Liver (tissue), 9 donors: ENCODE data around the gene ASCC1. TPM values are rescaled to one million over a fixed set of nuclear protein-coding genes. Genes with fewer than 3 reads are reported as not detected.

ENCODE experiments used
- DNase-seq: peaks from one replicate; pipeline ENCODE4 v3.0.0-alpha.2; 2017; ENCODE audit warnings: low spot score
- H3K27ac ChIP-seq, 2 donors: one replicate each; pipeline ENCODE4 v1.7.0; 2013; ENCODE audit warnings: inconsistent platforms in 2 of 2, low read length in 2 of 2, control low read depth in 1 of 2, low read depth in 1 of 2, mild to moderate bottlenecking in 1 of 2
- H3K27me3 ChIP-seq, 4 donors: one replicate each; pipeline versions ENCODE4 v1.6.1 to v1.7.0; 2013; ENCODE audit warnings: low read length in 3 of 4, inconsistent platforms in 1 of 4, mild to moderate bottlenecking in 1 of 4, moderate library complexity in 1 of 4; ENCODE audit not compliant: control insufficient read depth in 4 of 4, insufficient read depth in 4 of 4
- H3K36me3 ChIP-seq, 4 donors: one replicate each; pipeline versions ENCODE4 v1.6.1 to v1.7.0; 2013; ENCODE audit warnings: low read length in 3 of 4, mild to moderate bottlenecking in 3 of 4, low read depth in 1 of 4, moderate library complexity in 1 of 4; ENCODE audit not compliant: control insufficient read depth in 4 of 4, insufficient read depth in 3 of 4
- H3K4me1 ChIP-seq, 4 donors: one replicate each; pipeline versions ENCODE4 v1.6.1 to v1.7.0; 2013; ENCODE audit warnings: low read length in 3 of 4, mild to moderate bottlenecking in 3 of 4, moderate library complexity in 1 of 4; ENCODE audit not compliant: control insufficient read depth in 4 of 4, insufficient read depth in 4 of 4
- H3K4me3 ChIP-seq, 3 donors: one replicate each; pipeline versions ENCODE4 v1.6.1 to v1.7.0; 2013; ENCODE audit warnings: low read length in 3 of 3, control low read depth in 1 of 3, low read depth in 1 of 3, mild to moderate bottlenecking in 1 of 3
- H3K9ac ChIP-seq, 2 donors: one replicate each; pipeline ENCODE4 v1.7.0; 2013; ENCODE audit warnings: low read length in 2 of 2, mild to moderate bottlenecking in 2 of 2, moderate library complexity in 2 of 2, control low read depth in 1 of 2, low read depth in 1 of 2
- H3K9me3 ChIP-seq, 4 donors: one replicate each; pipeline versions ENCODE4 v1.6.1 to v1.7.0; 2013; ENCODE audit warnings: low read length in 3 of 4; ENCODE audit not compliant: control insufficient read depth in 4 of 4
- ATF3 ChIP-seq: IDR thresholded peaks from 2 replicates; pipeline ENCODE4 v1.6.1; 2016; ENCODE audit warnings: antibody characterized with exemption
- CTCF ChIP-seq: fragments of 150-350 bp; IDR thresholded peaks from 2 replicates; pipeline ENCODE4 v1.5.1; 2017; ENCODE audit warnings: improper control_type of control experiment, low read depth, low read length; ENCODE audit not compliant: missing input control
- EGR1 ChIP-seq, 2 donors: IDR thresholded peaks; 2 replicates each; pipeline ENCODE4 v1.6.1; 2016 to 2018; ENCODE audit warnings: antibody characterized with exemption in 2 of 2, low read depth in 2 of 2
- FOXA1 ChIP-seq: IDR thresholded peaks from 2 replicates; pipeline ENCODE4 v1.6.1; 2016; ENCODE audit warnings: antibody characterized with exemption
- FOXA2 ChIP-seq: IDR thresholded peaks from 2 replicates; pipeline ENCODE4 v1.6.1; 2016; ENCODE audit warnings: antibody characterized with exemption
- GABPA ChIP-seq, 2 donors: IDR thresholded peaks in 1 of 2; conservative IDR thresholded peaks in 1 of 2; 2 replicates each; pipeline ENCODE4 v1.6.1; 2016; ENCODE audit warnings: antibody characterized with exemption in 2 of 2, mild to moderate bottlenecking in 1 of 2, moderate library complexity in 1 of 2
- HNF4A ChIP-seq, 2 donors: conservative IDR thresholded peaks; 2 replicates each; pipeline ENCODE4 v1.6.1; 2016; ENCODE audit warnings: antibody characterized with exemption in 2 of 2, mild to moderate bottlenecking in 2 of 2
- HNF4G ChIP-seq: IDR thresholded peaks from 2 replicates; pipeline ENCODE4 v1.6.1; 2016; ENCODE audit warnings: antibody characterized with exemption
- JUND ChIP-seq, 2 donors: IDR thresholded peaks; 2 replicates each; pipeline ENCODE4 v1.6.1; 2016; ENCODE audit warnings: antibody characterized with exemption in 2 of 2
- MAX ChIP-seq: IDR thresholded peaks from 2 replicates; pipeline ENCODE4 v1.6.1; 2016; ENCODE audit warnings: antibody characterized with exemption
- NR2F2 ChIP-seq: IDR thresholded peaks from 2 replicates; pipeline ENCODE4 v1.6.1; 2016; ENCODE audit warnings: antibody characterized with exemption
- RAD21 ChIP-seq, 2 donors: IDR thresholded peaks; 2 replicates each; pipeline ENCODE4 v1.6.1; 2016; ENCODE audit warnings: antibody characterized with exemption in 2 of 2, mild to moderate bottlenecking in 2 of 2
- REST ChIP-seq: IDR thresholded peaks from 2 replicates; pipeline ENCODE4 v1.6.1; 2016; ENCODE audit warnings: antibody characterized with exemption, mild to moderate bottlenecking
- RXRA ChIP-seq, 2 donors: IDR thresholded peaks; 2 replicates each; pipeline ENCODE4 v1.6.1; 2017 to 2018; ENCODE audit warnings: antibody characterized with exemption in 2 of 2, mild to moderate bottlenecking in 1 of 2
- SP1 ChIP-seq: IDR thresholded peaks from 2 replicates; pipeline ENCODE4 v1.6.1; 2018; ENCODE audit warnings: antibody characterized with exemption, mild to moderate bottlenecking
- TAF1 ChIP-seq: conservative IDR thresholded peaks from 2 replicates; pipeline ENCODE4 v1.6.1; 2016; ENCODE audit warnings: antibody characterized with exemption, mild to moderate bottlenecking
- YY1 ChIP-seq: IDR thresholded peaks from 2 replicates; pipeline ENCODE4 v1.6.1; 2016; ENCODE audit warnings: antibody characterized with exemption, mild to moderate bottlenecking
- ZBTB33 ChIP-seq: IDR thresholded peaks from 2 replicates; pipeline ENCODE4 v1.6.1; 2016; ENCODE audit warnings: antibody characterized with exemption
- WGBS: extraction: QIAGEN DNeasy Blood & Tissue Kit; methylation state at CpG from one replicate; pipeline ENCODE4 v1.1.7; 2013; 5-methylcytosine and 5-hydroxymethylcytosine counted together
- polyA plus RNA-seq, 2 donors: library from polyadenylated mRNA; stranded (reverse) in 1 of 2; unstranded in 1 of 2; fragments of 200-250 nt in 1 of 2; fragments of >200 nt in 1 of 2; fragmentation: Nextera tagmentation in 1 of 2; extraction: Ambion mirVana in 1 of 2; gene quantifications; one replicate each; pipeline versions ENCODE4 v1.2.1 to v1.2.3, GENCODE V29; 2013 to 2015
- total RNA-seq, 2 donors: library from RNA; depleted of rRNA; stranded (reverse); fragments of >200 nt; gene quantifications; one replicate each; pipeline ENCODE4 v1.2.3, GENCODE V29; 2014
- donor health status: healthy.
- donor health status: healthy.
- donor health status: healthy.
- donor health status: healthy.
- donor health status: healthy.

Gene ASCC1
- total and polyA plus RNA-seq, 4 donors: 6.9 to 13.9 (median 10.2) TPM

DNA sequence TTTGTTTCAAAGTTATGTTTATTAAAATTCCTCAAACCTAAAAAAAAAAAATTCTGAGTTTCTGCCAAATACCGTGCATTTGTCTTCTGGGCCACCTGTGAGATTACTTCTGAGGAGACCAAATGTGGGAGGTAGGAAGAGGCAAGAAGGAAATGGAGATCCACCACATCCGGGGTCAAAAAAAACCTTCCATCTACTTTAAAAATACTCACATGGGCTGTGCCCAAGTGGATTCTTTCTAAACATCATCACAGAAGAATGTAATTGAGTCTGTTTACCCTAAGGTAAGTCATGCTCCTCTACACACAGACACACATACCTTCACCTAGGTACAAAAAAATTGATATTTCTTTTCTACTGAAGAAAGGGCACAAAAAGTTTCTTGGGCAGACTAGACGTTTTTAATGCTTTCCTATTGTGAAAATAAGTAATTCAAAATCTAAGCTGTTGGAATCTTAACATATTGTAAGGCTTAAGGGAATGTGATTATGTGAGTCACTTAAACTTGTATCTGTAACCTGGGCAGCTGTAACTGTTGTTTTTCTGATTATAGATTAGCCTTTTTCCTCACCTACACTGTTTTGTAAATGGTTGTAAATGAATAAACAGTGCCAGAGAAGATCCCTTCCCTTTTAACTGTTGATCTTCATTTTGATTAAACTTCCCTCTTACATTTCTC lies 108.6 kb downstream of the ASCC1 start:
- Histone ChIP-seq H3K27ac (no peak overlapping the region), H3K36me3 (peaks cover 0 to 3% (median 1%) of the 10 kb centered on the region in 4 donors), H3K9ac (no peak overlapping the region), H3K4me3 (no peak overlapping the region), H3K4me1 (peaks cover 0 to 3% (median 0%) of the 10 kb centered on the region in 4 donors), H3K9me3 (no peaks in the 10 kb centered on the region), H3K27me3 (no peaks in the 10 kb centered on the region)
- DNase-seq: no peak
- TF ChIP-seq HNF4G: no peak
- TF ChIP-seq CTCF: no peak
- 74% methylated on average over 3 of the region's 3 CpGs for WGBS

DNA sequence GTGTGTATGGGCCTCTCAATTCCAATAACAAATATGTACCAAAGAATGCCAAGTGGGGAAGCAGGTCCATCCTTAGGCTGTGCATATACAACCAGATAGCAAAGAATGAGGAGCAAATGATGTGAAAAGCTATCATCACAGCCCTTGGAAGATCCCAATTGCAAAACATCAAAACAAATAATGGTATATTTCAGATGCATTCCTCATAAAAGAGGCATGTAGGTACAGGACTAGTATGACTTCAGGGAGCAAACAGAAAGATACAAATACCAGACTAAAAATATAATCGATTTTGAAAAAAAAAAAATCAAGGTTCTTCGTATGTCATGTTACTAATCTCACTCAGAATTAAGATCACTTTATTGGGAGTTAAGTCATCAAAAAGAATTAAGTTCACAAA lies 109.2 kb downstream of the ASCC1 start:
- H3K27me3 ChIP-seq: no peaks in the 10 kb centered on the region
- peaks cover 3% of the 10 kb centered on the region in 4 donors for H3K36me3 ChIP-seq
- H3K9me3 ChIP-seq: no peaks in the 10 kb centered on the region
- no peak for DNase-seq
- H3K27ac ChIP-seq: no peak overlapping the region
- H3K4me3 ChIP-seq: no peak overlapping the region
- no peak overlapping the region for H3K9ac ChIP-seq
- WGBS: 94% methylated on average over 2 of the region's 2 CpGs
- H3K4me1 ChIP-seq: peaks cover 0 to 3% (median 0%) of the 10 kb centered on the region in 4 donors
- TF ChIP-seq CTCF (no peak), ZBTB33 (no peak), SP1 (no peak), ATF3 (no peak), RAD21 (IDR thresholded peaks at IDR 0.05) (no peak), YY1 (no peak), FOXA1 (no peak), MAX (no peak), FOXA2 (no peak), NR2F2 (no peak), HNF4A (conservative IDR thresholded peaks at IDR 0.05) (no peak), REST (no peak), GABPA (IDR thresholded peaks at IDR 0.05 in 1 of 2, conservative IDR thresholded peaks at IDR 0.05 in 1 of 2) (no peak), HNF4G (no peak), EGR1 (IDR thresholded peaks at IDR 0.05; ENCODE audit: low read depth in 2 of 2) (no peak), RXRA (IDR thresholded peaks at IDR 0.05) (no peak), JUND (IDR thresholded peaks at IDR 0.05) (no peak), TAF1 (no peak)
